GM10248 (cell line): ENCODE data around the gene CACNG1.

ENCODE experiments used
- CTCF ChIA-PET: fragments of 300-600 bp; sonication (Branson Sonifier 250); formaldehyde crosslinking; extraction: SDS; loops from one replicate; lab custom pipeline; 2021; ENCODE audit warnings: antibody characterized with exemption; lab: Yijun Ruan, JAX
- POLR2A ChIA-PET: fragments of 350-650 bp; sonication (Branson Sonifier 250); formaldehyde crosslinking; extraction: SDS; loops from one replicate; lab custom pipeline; 2020; ENCODE audit warnings: antibody characterized with exemption; lab: Yijun Ruan, JAX
- DNase-seq: peaks from one replicate; pipeline ENCODE4 v3.0.0; 2012; ENCODE audit errors: extremely low spot score
- TF ChIP-seq, protein P1 (sequence below): IDR thresholded peaks from 2 replicates; pipeline ENCODE4 v1.5.1; 2012; ENCODE audit warnings: mild to moderate bottlenecking, low read depth; ENCODE audit errors: extremely low read depth, missing control alignments, control extremely low read depth

Gene CACNG1

DNA sequence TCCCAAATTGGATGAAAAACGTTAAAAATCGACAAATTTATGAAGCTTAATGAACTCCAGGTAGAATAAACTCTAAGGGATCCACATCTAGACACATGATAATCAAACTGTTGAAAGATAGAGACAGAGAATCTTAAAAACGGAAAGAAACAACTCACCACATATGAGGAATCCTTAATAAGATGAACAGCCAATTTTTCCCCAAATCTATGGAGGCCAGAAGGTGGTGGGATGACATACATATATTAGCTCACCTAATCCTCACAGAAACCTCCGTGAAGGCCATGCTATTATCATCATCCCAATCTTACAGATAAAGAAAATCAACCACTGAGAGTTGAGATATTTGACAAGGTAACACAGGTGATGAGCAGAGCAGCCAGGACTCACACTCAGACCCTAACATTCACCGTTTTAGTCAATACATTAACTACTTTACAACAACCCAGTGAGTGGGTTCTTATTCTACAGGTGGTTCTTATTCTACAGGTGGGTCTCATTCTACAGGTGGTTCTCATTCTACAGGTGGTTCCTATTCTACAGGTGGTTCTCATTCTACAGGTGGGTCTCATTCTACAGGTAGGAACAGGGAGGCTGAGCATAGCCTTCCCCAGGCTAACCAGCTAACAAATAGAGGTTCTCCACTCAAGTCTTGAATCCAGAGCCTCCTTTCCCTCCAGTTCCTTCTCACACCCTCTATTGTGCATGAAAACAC is 4.8 kb downstream of the CACNG1 start:
- TF ChIP-seq, protein P1, sequence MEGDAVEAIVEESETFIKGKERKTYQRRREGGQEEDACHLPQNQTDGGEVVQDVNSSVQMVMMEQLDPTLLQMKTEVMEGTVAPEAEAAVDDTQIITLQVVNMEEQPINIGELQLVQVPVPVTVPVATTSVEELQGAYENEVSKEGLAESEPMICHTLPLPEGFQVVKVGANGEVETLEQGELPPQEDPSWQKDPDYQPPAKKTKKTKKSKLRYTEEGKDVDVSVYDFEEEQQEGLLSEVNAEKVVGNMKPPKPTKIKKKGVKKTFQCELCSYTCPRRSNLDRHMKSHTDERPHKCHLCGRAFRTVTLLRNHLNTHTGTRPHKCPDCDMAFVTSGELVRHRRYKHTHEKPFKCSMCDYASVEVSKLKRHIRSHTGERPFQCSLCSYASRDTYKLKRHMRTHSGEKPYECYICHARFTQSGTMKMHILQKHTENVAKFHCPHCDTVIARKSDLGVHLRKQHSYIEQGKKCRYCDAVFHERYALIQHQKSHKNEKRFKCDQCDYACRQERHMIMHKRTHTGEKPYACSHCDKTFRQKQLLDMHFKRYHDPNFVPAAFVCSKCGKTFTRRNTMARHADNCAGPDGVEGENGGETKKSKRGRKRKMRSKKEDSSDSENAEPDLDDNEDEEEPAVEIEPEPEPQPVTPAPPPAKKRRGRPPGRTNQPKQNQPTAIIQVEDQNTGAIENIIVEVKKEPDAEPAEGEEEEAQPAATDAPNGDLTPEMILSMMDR: no peak
- CTCF ChIA-PET: interaction anchor here (2.9 kb wide), 1 partner anchor 32 kb away, joined by 8 read pairs; no protein-coding TSS in a partner anchor
- DNase-seq: no peak
- POLR2A ChIA-PET: no interaction called here

DNA sequence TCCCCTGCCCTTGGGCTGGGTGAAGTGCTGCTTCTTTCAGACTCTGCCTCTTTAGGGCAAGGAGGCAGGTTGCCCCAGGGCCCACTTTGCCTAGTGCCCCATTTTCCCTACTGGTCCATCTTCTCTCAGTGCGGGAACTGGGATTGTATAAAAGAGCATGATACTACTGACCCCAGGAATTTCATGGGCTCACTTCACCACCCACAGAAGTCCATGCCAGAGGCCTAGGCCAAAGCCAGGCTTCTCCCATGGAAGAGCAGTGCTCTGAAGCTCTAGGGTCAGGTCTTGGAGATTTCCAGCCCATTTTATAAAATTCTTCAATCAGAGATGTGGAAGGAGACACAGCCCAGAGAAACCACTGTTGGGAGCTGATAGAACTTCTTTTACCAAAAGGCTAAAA is 5.7 kb downstream of the CACNG1 start:
- DNase-seq: no peak
- TF ChIP-seq, protein P1: no peak
- ChIA-PET CTCF (interaction anchor here (1.7 kb wide), 1 partner anchor 8 kb away, joined by 6 read pairs; no protein-coding TSS in a partner anchor), POLR2A (no interaction called here)

DNA sequence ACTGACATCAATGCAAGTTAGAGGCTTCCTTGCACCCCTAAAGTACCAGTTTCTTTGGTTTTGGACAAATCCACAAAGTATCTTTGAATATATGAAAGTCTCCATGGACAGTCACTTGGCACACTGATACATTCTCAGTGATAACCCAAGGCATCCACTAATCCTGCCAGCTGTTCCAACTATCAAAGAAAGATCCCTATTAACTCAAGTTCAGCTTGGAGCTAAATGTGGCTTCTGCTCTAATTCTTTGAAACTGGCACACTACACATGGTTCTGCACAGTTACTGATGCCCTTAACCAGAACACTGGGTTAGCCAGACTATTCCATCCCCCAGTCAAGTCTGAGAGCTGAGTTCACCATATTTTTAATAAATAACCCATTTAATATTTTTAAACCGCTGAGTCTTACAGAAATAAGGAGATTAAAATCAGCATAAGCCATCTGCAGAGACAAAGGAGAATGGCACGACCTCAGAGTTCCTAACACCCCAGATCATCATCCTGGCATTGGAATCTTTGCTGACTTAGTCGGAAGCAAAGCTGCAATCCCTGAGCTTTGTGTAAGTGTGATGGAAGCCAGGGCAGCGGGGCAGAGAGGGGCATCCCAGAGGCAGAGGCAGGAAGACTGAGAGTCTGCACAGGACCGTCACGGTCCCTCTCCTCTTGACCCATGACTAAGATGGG is 6.3 kb downstream of the CACNG1 start:
- ChIA-PET POLR2A (no interaction called here), CTCF (interaction anchor here (1.7 kb wide), 1 partner anchor 9 kb away, joined by 6 read pairs; no protein-coding TSS in a partner anchor)
- TF ChIP-seq, protein P1: no peak
- DNase-seq: no peak

DNA sequence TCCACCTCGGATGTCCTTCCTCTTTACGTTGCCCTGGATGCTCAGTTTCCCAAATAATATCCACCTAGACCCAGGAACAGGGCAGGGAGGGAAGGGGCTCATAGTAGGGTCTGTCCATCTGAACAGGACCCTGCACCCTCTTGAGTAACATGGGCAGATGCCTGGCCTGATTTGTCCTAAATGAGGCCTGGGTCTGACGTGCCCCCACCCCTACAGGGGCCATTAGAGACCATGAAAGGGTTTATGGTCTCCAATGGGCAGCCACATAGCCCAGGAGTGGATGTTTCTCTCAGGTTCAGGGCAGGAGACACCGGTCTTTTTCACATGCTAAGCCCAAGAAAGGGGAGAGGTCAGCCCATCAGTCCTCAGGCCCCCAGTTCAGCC is 6.8 kb downstream of the CACNG1 start:
- ChIA-PET POLR2A (no interaction called here), CTCF (interaction anchor here (1.7 kb wide), 1 partner anchor 10 kb away, joined by 6 read pairs; no protein-coding TSS in a partner anchor)
- TF ChIP-seq, protein P1: no peak
- DNase-seq: no peak

DNA sequence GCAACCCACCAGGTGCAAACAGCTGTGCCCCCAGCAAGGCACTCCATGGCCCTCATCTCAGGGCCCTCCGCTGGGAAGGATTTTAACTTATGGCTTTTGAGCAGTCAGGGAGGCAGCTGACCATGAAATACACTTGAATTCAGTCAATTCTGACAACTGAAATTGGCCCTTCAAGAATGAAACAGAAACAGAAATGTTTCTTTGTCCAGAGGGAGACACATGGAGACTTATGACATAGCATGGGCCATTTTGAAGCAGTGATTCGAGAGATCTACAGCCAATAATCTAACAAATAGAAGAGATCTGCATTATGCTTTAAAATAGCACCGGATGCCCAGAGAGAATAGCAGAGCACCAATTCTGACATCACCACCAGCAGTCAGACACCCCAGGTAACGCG is 7.5 kb downstream of the CACNG1 start:
- ChIA-PET POLR2A (no interaction called here), CTCF (no interaction called here)
- DNase-seq: no peak
- TF ChIP-seq, protein P1: no peak

DNA sequence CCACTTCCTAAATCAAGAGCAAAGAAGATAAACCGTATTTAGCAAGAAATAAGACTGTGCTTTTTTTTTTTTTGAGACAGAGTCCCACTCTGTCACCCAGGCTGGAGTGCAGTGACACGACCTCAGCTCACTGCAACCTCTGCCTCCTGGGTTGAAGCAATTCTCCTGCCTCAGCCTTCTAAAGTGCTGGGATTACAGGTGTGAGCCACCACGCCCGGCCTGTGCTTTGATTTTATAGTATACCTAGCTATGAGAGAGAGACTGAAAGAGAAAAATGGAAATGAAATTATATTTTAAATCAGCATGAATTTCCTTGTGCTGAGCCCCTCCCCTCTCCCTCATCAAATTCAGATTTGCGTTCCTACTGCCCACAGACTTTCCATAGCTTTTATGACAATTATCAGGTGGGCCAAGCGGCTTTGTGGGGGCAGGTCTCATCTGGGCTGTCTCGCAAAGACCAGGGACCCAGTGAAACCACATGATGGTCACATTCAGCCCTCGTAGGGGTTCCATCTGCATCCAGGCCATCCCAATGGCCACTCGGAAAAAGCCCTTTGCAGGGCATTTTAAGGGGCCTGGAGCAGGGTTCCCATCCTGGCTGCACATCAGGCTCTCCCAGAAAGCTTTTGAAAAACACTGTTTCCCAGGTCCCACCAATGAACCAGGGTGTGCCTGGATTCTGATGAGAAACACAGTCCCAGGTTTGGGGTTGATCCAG is 8.5 kb downstream of the CACNG1 start:
- no peak for DNase-seq
- TF ChIP-seq, protein P1: no peak
- POLR2A ChIA-PET: no interaction called here
- CTCF ChIA-PET: no interaction called here
